Stimulated activated CD4-positive, alpha-beta T cell treated with anti-CD3 and anti-CD28 coated beads, Interleukin-1b, Interleukin-23, amount 100 ng/mL, for 24 hours (primary cell): ENCODE results near the gene GZMB.
"Not testable (repeated sequence)": the region's sequence is repeated elsewhere in the genome, so short reads cannot be mapped to it uniquely, and the experiment has no call there.

ENCODE experiments used
- DNase-seq, 4 experiments: peaks; one replicate each; pipeline ENCODE4 v3.0.0-alpha.2; 2020; ENCODE audit warnings: low read depth in 4 of 4, low spot score in 1 of 4

Gene GZMB

DNA sequence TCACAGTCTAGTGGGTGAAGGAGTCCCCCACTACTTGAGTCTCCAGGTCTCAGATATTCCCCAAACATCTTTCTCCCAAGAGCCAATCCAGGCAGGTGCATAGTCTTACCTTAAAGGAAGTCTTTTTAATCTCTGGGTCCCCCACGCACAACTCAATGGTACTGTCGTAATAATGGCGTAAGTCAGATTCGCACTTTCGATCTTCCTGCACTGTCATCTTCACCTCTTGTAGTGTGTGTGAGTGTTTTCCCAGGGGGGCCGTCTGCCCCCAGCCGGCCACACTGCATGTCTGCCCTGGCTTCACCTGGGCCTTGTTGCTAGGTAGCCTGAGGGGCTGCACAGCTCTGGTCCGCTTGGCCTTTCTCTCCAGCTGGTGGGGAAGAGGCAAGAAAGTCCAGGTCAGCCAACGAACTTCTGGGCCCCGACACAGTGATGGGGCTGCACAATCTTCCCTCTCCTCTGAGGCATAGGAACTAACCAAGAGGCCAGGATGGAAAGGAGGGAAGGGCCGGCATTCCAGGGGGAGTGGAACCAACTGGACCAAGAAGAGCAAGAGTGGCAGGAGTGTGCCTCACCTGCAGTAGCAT lies 2.1 kb downstream of the GZMB start:
- DNase-seq: no peak

DNA sequence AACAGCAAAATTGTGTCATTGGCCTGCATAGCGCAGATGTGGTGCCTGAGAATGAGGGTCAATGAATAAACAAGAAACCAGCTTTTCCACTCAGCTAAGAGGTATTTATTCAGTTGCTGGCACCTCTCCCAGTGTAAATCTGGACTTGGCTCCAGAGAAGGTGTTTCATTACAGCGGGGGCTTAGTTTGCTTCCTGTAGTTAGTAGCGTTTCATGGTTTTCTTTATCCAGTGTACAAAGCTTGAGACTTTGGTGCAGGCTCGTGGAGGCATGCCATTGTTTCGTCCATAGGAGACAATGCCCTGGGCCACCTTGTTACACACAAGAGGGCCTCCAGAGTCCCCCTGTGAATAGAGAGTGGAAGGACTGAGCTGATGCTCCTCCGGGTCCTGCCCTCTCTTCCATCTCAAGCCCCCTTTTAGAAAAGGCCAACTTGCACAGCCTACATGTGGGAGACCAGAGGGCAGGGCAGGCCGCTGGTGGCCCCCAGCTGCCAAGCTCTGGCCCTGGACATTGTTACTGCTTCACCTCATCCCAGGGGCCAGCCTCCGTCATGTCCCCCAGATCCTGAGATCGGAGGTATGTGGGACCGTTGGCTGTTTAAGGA lies 3.0 kb downstream of the GZMB start:
- DNase-seq: no peak

DNA sequence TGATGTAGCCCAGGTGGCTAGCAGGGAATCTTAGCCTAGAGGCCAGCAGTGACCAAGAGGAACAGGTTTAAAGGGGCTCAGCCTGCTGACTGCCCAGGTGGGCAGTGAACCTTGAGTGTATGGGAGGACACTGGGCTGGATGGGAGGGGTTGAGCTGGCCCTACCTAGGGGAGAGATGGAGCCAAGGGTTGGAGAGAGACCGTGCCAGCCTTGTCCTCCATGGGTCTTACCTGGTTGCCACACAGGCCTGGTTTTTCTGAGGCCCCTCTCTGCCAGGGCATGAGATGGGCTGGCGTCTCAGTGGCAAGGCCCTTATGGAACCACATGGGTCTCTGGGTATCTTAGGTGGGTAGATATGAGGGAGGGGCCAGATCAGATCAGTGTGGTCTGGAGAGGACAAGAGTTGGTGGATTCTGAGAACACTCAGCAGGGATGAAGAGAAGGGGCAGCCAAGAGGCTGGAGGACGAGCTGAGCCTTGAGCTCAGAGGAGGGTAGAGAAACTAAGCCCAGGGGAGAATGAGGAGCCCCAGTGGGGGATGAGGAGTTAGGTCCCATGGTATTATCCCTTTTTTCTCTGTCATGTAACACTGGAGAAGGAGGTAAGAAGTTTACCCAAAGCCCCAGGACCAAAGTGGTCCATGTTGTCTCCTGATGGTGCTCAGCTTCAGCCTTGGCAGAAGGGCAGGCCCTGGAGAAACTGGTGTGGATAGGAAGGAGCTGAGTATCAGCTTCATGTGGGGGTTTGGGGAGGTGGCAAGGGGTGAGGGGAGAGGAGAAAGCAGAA lies 3.7 kb downstream of the GZMB start:
- no peak for DNase-seq

DNA sequence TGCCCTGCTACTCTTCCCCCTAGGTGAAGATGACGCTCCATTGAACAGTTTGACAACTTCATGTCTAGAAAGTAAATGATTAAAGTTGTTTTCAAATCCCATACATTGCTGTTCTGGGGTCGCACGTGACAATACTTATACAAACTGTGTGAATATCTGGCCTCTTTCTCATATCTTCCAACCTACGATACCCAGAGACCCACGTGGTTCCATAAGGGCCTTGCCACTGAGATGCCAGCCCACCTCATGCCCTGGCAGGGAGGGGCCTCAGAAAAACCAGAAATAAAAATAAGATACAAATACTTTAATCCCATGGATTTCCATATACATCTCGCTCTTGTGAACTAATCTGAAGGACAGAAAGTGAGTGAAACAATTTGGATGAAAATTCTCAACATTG lies 4.5 kb downstream of the GZMB start:
- no peak for DNase-seq

DNA sequence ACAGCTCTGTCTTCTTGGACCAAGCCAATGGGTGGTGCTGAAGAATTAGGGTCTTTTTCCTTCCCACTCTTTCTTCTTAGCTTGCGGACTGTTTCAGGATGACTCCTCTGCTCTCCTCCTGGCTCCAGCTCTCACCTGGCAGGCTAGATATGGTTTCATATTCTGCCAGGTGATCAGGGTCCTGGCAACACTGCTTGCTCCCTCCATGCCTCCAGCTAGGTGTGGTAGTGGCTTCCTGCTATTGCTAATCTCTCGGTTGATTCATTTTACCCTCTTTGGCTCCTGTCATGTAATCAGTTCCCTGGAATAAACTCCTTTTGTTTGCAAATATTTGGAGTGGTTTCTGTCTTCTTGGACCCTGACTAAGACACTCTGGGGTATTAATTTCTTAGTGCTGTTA lies 20.2 kb downstream of the GZMB start:
- DNase-seq: no peak

DNA sequence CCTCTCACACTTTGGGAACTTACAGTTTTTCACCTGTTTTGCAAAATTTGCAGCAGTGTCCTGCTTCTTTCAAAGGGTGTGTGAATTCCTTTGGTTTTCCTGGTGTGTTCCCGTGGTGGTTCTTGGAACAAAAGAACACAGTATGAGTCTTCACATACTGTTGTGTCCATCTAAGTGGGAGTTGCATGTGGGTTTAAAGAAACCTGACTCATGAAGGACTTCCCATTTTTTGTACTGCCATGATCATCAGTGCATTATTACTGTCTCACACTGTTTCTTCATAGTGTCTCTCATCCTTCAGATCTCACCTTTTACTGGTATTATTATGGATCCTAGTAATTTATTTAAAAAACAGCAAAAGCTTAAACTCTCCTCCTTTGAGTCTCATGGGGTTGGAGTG lies 20.7 kb downstream of the GZMB start:
- DNase-seq: no peak

DNA sequence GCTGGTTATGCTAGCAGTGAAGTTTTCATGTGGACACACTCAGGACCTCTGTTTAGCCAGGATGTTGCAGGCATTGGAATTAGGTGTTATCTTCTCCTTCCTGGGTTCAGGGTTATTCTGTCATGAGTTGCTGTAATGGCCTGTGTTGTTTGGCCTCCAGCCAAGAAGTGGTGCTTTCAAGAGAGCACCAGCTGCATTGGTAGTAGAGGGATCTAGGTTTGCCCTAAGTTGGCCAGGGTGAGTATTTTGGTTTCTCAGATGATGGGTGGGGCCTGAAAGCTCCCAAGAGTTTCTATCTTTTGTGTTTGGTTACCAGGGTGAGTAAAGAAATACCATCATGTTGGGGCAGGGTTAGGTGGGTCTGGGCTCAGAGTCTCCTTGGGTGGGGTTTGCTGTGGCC lies 21.8 kb downstream of the GZMB start:
- DNase-seq: no peak

DNA sequence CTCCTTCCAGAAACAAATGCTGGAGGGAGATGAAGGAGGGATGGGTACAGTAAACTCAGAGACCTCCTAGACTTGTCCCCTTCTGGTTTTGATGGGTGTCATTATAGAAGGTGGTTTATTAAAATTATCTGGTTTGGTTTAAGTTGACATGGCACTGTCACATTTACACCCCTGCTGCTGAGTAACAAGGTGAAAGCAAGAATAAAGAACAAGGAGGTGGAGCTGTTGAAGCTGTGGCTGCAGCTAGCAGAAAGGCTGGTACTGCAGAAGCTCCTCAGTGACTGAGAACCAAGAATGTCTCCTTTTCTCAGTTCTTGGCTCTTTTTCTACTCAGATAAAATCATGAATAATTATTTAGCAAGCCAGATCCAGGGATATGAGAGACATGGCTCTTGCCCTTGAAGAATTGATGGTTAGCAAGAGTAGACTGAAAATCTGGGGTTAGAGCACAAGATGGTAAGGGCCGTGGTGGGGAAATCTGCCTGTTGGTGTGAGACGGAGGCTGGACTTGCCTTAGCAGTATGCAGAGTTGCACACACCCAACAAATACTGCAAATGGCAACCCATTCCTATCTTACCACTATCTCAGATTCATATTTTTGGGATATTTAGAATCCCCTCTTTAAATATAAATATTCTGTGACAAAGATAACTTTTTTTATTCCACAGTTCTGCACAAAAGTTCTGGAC lies 24.2 kb downstream of the GZMB start, which contains the start of gene GZMH:
GZMH (minus strand) TSS at position 31 of the 690 bp plus-strand sequence. CDS start 72 bp downstream, outside the sequence.
- DNase-seq: no peak

DNA sequence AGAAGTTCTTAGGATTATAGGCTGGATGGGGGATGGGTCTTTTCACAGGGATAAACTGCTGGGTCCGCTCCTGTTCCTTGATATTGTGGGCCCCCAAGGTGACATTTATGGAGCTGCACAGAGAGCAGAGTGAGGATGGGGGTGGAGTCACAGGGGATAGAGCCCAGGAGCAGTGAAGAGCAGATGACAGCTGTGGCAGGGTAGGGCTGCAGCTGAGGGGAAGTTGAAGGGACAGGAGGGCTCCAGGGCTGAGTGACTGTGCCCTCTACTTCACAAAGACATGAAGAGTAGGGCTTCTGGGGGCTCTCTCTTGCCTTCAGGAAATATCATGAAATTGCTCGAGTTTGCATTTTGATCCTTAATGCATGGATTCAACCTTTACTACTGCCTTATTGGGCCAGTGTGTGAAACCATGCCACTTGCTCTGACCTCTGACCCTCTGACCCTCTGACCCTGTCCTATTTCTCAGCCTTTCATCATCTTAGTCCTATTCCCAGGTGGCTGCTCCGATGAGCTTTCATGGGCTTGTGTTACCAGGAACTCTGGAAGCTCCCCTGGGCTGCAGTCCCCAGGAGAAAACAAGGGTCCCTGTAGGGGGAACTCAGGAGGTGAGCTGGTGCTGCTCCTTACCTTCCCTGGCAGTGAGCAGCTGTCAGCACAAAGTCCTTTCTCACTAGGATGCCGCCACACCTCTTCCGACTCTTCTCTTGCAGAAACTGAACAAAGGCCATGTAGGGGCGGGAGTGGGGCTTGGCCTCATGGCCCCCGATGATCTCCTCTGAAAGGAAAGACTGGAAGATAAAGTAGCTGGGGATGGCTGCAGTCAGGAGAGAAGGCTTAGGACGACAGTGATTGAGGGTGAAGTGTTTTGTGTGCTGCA lies 26.1 kb downstream of the GZMB start:
- no peak for DNase-seq

DNA sequence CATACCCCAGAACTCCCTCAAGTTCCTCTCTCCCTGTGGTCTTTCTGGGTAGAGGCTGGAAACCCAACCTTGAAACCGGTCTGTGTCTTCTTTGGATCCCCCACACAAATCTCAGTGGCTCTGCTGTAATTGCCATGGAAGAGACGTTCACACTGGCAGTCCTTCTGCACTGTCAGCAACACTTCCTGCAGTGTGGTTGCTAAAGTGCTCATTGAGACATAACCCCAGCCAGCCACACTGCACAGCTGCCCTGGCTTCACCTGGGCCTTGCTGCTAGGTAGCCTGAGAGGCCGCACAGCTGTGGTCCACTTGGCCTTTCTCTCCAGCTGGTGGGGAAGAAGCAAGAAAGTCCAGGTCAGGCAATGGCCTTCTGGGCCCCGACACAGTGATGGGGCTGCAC lies 26.9 kb downstream of the GZMB start:
- DNase-seq: no peak

DNA sequence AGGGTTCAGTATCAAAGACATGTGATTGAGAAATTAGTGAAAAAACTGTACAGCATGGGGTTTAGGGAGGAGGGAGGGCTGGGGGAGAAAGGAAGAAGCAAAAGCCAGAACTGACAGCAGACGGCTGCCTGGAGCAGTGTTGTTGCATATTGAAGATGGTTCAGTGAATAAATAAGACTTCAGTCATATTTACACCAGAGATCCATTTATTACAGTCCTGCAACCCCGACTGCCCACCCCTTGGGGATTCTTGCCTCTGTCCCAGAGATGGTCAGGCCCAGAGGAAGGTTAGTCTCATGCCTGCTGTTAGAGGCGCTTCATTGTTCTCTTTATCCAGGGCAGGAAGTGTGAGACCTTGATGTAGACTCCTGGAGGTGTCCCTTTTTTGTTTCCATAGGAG lies 27.7 kb downstream of the GZMB start:
- DNase-seq: no peak

DNA sequence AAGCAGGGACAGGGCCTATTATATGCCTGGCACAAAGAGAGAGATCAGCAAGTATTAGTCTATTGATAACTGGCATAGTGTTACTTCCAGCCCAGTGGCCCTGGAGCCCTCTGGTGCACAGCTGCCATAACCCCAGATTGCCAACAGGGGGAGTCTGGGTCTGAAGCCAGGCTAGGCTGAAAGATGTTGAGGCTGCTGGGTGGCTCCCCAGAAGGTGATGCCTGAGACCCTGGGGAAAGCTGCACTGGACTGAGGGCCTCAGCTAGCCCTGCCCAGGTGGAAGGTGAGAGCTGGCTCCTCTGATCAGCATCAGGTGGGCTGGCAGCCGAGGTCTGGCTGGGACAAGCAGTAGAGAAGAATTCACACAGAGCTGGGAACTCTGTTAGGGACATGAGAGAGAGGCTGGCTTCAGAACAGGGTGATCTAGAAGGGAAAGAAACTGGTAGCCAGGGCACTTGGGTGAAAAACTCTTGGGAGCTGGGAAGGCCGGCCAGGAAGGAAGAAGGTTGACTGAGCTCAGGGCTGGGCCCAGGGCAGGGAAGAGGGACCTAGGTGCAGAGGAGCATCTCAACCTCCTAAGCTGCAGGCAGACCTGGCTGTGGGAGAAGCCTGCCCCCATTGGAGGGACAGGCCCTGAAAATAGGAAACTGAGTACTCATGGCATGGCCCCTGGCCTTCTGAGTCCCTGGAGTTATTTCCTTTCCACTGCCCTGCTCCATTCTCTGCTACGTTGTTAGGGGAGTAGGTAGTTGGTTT lies 28.4 kb downstream of the GZMB start:
- peak; percentile 28 to 63 (median 46) for DNase-seq

DNA sequence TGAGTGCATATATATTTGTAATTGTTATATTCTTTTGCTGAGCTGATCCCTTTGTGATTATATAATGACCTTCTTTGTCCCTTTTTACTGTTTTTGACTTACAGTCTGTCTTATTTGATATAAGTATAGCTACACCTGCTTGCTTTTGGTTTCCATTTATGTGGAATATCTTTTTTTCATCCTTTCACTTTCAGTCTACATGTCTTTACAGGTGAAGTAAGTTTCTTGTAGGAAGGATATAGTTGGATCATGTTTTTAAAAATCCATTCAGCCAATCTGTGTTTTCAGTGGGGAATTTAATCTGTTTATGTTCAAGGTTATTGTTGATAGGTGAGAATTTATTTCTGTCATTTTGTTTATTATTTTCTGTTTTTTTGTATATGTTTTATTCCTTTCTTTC lies 36.6 kb downstream of the GZMB start:
- no peak for DNase-seq

DNA sequence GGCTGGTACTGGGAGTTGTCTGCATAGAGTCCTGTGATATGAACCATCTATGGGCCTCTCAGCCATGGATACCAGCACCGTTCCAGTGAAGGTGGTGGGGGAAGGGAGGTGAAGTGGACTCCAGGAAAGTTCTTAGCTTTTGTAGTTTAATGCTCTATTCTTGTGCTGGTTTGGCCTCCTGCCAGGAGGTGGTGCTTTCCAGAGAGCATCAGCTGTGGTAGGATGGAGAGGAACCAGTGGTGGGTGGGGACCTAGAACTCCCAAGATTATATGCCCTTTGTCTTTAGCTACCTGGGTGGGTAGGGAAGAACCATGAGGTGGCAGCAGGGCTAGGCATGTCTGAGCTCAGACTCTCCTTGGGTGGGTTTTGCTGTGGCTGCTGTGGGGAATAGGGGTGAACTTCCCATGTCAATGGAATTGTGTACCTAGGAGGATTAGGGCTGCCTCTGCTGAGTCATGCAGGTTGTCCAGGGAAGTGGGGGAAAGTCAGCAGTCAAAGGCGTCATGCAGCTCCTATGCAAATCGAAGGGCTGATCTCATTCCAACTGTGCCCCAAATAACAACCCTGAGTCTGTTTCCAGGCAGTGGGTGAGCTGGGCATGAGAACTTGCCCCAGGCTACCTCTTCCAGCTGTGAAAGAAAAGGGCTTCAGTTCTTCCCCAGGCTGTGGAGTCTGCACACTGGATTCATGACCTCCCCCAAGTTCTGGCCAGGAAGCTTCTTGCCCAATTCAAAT lies 38.7 kb downstream of the GZMB start:
- no peak for DNase-seq

DNA sequence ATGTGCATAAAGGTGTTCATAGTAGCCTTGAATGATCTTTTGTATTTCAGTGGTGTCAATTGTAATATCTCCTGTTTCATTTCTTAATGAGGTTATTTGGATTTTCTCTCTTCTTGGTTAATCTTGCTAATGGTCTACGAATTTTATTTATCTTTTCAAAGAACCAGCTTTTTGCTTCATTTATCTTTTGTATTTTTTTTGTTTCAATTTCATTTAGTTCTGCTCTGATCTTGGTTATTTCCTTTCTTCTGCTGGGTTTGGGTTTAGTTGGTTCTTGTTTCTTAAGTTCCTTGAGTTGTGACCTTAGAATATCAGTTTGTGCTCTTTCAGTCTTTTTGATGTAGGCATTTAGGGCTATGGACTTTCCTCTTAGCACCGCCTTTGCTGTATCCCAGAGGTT lies 43.0 kb downstream of the GZMB start:
- not testable (repeated sequence) for DNase-seq

DNA sequence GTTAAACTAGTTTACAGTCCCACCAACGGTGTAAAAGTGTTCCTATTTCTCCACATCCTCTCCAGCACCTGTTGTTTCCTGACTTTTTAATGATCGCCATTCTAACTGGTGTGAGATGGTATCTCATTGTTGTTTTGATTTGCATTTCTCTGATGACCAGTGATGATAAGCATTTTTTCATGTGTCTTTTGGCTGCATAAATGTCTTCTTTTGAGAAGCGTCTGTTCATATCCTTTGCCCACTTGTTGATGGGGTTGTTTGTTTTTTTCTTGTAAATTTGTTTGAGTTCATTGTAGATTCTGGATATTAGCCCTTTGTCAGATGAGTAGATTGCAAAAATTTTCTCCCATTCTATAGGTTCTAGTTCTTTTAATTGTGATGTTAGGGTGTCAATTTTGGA lies 49.6 kb downstream of the GZMB start:
- DNase-seq: not testable (repeated sequence)
